ENCODE results near the gene CACNA1D. TPM values are rescaled to one million over a fixed set of nuclear protein-coding genes. Genes with fewer than 3 reads are reported as not detected.

The CACNA1D gene
- total RNA-seq, 3 donors from 2014 or later = 0.96 to 50.3 (median 32.1) TPM

DNA sequence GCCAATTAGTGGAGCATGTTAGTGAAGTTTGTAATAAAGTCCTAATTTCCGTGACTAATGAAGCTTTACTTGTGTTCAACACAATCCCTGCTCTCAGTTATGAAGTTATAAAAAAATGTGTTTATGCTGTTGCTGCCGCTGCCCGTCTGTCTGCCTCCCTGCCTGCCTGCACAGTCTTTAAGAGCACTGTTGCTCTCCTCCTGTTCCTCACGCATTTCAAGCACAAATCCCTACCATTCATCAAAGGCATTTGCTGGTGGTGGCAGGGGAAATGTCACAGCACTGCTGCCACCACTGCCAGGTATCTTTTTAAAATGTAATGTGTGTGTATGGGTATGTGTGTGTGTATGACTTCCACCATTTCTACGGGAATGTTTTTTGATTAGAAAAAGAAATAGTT lies 58.8 kb downstream of the CACNA1D start:
- Histone ChIP-seq H3K4me3 (no peak overlapping the region), H3K36me3 (no peaks in the 10 kb centered on the region), H3K4me1 (no peaks in the 10 kb centered on the region), H3K27ac (no peak overlapping the region), H3K9me3 (no peaks in the 10 kb centered on the region), H3K27me3 (no peaks in the 10 kb centered on the region)
- TF ChIP-seq, protein P1, sequence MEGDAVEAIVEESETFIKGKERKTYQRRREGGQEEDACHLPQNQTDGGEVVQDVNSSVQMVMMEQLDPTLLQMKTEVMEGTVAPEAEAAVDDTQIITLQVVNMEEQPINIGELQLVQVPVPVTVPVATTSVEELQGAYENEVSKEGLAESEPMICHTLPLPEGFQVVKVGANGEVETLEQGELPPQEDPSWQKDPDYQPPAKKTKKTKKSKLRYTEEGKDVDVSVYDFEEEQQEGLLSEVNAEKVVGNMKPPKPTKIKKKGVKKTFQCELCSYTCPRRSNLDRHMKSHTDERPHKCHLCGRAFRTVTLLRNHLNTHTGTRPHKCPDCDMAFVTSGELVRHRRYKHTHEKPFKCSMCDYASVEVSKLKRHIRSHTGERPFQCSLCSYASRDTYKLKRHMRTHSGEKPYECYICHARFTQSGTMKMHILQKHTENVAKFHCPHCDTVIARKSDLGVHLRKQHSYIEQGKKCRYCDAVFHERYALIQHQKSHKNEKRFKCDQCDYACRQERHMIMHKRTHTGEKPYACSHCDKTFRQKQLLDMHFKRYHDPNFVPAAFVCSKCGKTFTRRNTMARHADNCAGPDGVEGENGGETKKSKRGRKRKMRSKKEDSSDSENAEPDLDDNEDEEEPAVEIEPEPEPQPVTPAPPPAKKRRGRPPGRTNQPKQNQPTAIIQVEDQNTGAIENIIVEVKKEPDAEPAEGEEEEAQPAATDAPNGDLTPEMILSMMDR (IDR thresholded peaks at IDR 0.05) = no peak
- no peak for TF ChIP-seq POLR2A (IDR thresholded peaks at IDR 0.05)
- TF ChIP-seq POLR2AphosphoS5 (IDR thresholded peaks at IDR 0.05) = no peak
- intact Hi-C loops (cut with DNase I; ENCODE audit: low total_unique reads) = no loop called here
- DNase-seq (ENCODE audit: low spot score in 2 of 2) = no peak

GRCh38 chr3:53554559-53555067 lies 60.2 kb downstream of the CACNA1D start:
- no peak overlapping the region for H3K4me3 ChIP-seq
- no peak for DNase-seq (ENCODE audit: low spot score in 2 of 2)
- intact Hi-C loops (cut with DNase I; ENCODE audit: low total_unique reads) = no loop called here
- no peaks in the 10 kb centered on the region for H3K36me3 ChIP-seq
- peaks cover 0 to 6% of the 10 kb centered on the region in 2 donors for H3K9me3 ChIP-seq
- no peaks in the 10 kb centered on the region for H3K27me3 ChIP-seq
- H3K4me1 ChIP-seq = no peaks in the 10 kb centered on the region
- TF ChIP-seq, protein P1 (IDR thresholded peaks at IDR 0.05) = no peak
- TF ChIP-seq POLR2AphosphoS5 (IDR thresholded peaks at IDR 0.05) (no peak), POLR2A (IDR thresholded peaks at IDR 0.05) (no peak)
- H3K27ac ChIP-seq = no peak overlapping the region

DNA sequence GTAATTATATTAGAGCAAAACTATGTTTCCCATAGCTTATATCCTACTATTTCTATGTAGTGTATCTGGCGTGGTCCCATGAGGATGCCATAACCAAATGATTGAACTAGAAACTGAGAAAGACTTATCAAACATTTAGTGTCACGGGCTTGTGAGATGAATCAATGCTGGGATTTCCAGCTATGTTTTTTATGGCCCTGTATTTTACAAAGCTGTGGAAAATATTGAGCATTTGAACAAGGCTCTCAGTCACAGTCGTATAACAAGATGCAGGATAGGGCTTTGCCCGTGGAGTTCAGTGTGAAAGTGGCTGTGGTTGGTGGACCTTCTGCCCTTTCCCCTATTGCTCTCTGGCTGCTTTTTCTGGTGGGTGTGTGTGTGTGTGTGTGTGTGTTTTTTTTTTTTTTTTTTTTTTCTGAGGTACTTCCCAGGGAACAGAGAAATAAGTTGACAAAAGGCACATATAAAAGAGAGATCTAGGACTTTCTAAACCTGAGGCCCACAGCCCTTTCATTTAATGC lies 60.7 kb downstream of the CACNA1D start:
- H3K4me1 ChIP-seq = no peaks in the 10 kb centered on the region
- DNase-seq (ENCODE audit: low spot score in 2 of 2) = no peak
- H3K4me3 ChIP-seq = no peak overlapping the region
- TF ChIP-seq, protein P1 (IDR thresholded peaks at IDR 0.05) = no peak
- TF ChIP-seq POLR2AphosphoS5 (IDR thresholded peaks at IDR 0.05) = no peak
- TF ChIP-seq POLR2A (IDR thresholded peaks at IDR 0.05) = no peak
- H3K9me3 ChIP-seq = peaks cover 0 to 8% of the 10 kb centered on the region in 2 donors
- intact Hi-C loops (cut with DNase I; ENCODE audit: low total_unique reads) = no loop called here
- H3K36me3 ChIP-seq = no peaks in the 10 kb centered on the region
- no peaks in the 10 kb centered on the region for H3K27me3 ChIP-seq
- H3K27ac ChIP-seq = no peak overlapping the region

DNA sequence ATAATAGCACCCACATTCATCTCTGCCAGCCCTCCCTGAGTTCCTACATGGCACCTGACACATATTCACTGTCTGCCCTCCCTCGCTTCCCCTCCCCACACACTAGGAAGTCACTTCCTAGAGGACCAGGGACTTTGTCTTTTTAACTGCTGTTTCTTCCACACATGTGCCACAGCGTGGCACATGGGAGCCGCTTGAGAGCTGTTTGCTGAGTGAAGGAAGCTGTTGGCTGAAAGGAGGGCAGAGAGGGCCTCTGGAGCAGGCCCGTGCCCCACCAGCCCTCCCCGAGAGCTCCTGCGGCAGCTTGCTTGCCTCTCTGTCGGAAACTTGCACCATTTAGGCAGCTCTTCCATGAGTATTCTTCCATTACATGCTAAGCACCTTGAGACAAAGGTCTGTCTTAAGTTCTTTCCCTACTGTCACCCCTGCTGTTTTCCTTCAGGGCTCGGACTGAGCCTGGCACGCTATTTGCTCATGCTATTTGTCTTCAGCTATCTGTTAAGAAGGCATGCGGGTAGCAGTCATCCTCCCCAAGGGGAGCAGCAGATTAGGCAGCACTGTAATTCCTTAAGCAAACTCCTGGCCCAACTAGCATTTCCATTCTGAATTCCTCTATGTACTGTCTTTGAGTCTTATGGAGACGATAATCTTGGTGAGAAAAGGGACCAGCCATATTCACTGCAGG lies 72.2 kb downstream of the CACNA1D start:
- no peaks in the 10 kb centered on the region for H3K27me3 ChIP-seq
- TF ChIP-seq POLR2AphosphoS5 (IDR thresholded peaks at IDR 0.05) (no peak), POLR2A (IDR thresholded peaks at IDR 0.05) (no peak)
- TF ChIP-seq, protein P1 (IDR thresholded peaks at IDR 0.05) = no peak
- intact Hi-C loops (cut with DNase I; ENCODE audit: low total_unique reads) = no loop called here

GRCh38 chr3:53570081-53570480 lies 75.7 kb downstream of the CACNA1D start:
- no peak for DNase-seq (ENCODE audit: low spot score in 2 of 2)
- Histone ChIP-seq H3K4me3 (no peak overlapping the region), H3K27ac (no peak overlapping the region), H3K27me3 (no peaks in the 10 kb centered on the region), H3K4me1 (no peaks in the 10 kb centered on the region), H3K36me3 (no peaks in the 10 kb centered on the region), H3K9me3 (no peaks in the 10 kb centered on the region)
- intact Hi-C loops (cut with DNase I; ENCODE audit: low total_unique reads) = no loop called here
- no peak for TF ChIP-seq POLR2A (IDR thresholded peaks at IDR 0.05)
- TF ChIP-seq, protein P1 (IDR thresholded peaks at IDR 0.05) = no peak
- no peak for TF ChIP-seq POLR2AphosphoS5 (IDR thresholded peaks at IDR 0.05)

More for the DNA sequence above, 72.2 kb downstream of the CACNA1D start:
- DNase-seq (ENCODE audit: low spot score in 2 of 2) = no peak
- Histone ChIP-seq H3K4me1 (no peaks in the 10 kb centered on the region), H3K27ac (peak overlapping the region; percentile 30 to 34), H3K9me3 (no peaks in the 10 kb centered on the region), H3K36me3 (no peaks in the 10 kb centered on the region), H3K4me3 (no peak overlapping the region)
